K562 (cell line): ENCODE results near the gene DRC3. TPM values are rescaled to one million over a fixed set of nuclear protein-coding genes. Genes with fewer than 3 reads are reported as not detected.

Experiments
- ATAC-seq: fragments of 200-7000 bp; cut with Tn5 transposase; 3 replicates; pipeline ENCODE4 v1.9.1; 2020; ENCODE audit warnings: moderate library complexity
- BruUV-seq: library from RNA; stranded (reverse); fragments of 400-500 nt; replicated peaks from 2 replicates; lab custom pipeline; 2021; lab: Mats Ljungman, UMichigan
- CTCF ChIA-PET: fragments of 300-600 bp; formaldehyde crosslinking; extraction: SDS; loops from one replicate; lab custom pipeline; 2021; ENCODE audit warnings: low intra/inter-chr PET ratio; lab: Yijun Ruan, JAX
- POLR2A ChIA-PET: fragments of 300-600, 350-650 bp; sonication (Branson Sonifier 250); formaldehyde crosslinking; extraction: SDS; loops from one replicate; lab custom pipeline; 2021; ENCODE audit warnings: antibody characterized with exemption, inconsistent platforms; lab: Yijun Ruan, JAX
- DNase-seq, 4 experiments: peaks; one replicate each; pipeline versions ENCODE4 v3.0.0 to v3.0.0-alpha.2; 2011 to 2018; ENCODE audit warnings: low spot score in 3 of 4, mixed read lengths in 3 of 4; ENCODE audit errors: extremely low read depth in 1 of 4
- FAIRE-seq: peaks from 2 replicates; lab custom pipeline; 2011; peaks lifted over from hg19 to GRCh38; lab: Jason Lieb, UNC
- H2AFZ ChIP-seq: 2 replicates; pipeline ENCODE4 v1.6.0; 2011; ENCODE audit warnings: low read depth, low read length, control low read depth, inconsistent platforms
- H3K27ac ChIP-seq: fragments of 200-600 bp; 3 replicates; pipeline ENCODE4 v1.8.0; 2011; ENCODE audit warnings: low read depth, mild to moderate bottlenecking, control low read depth, inconsistent platforms, low read length, moderate library complexity, mixed read lengths; ENCODE audit errors: extremely low read depth
- H3K27me3 ChIP-seq, 2 experiments: fragments of 300-600 bp in 1 of 2; 2 replicates in 1 of 2; 3 replicates in 1 of 2; pipeline versions ENCODE4 v1.6.0 to v1.8.0; 2011; ENCODE audit warnings: inconsistent platforms in 2 of 2, low read length in 2 of 2, mild to moderate bottlenecking in 1 of 2, mixed read lengths in 1 of 2, moderate library complexity in 1 of 2; ENCODE audit not compliant: control insufficient read depth in 2 of 2, insufficient read depth in 2 of 2
- H3K36me3 ChIP-seq: fragments of 300-600 bp; 3 replicates; pipeline ENCODE4 v1.8.0; 2011; ENCODE audit warnings: mild to moderate bottlenecking, low read length, inconsistent platforms; ENCODE audit not compliant: control insufficient read depth, insufficient read depth
- H3K4me1 ChIP-seq, 2 experiments: fragments of 200-600 bp in 1 of 2; replicated peaks in 1 of 2; 2 replicates in 1 of 2; 3 replicates in 1 of 2; pipeline versions ENCODE4 v1.5.1 to v1.8.0; 2011; ENCODE audit warnings: inconsistent platforms in 2 of 2, low read length in 2 of 2, mild to moderate bottlenecking in 1 of 2, mixed read lengths in 1 of 2, moderate library complexity in 1 of 2; ENCODE audit not compliant: control insufficient read depth in 2 of 2, insufficient read depth in 2 of 2
- H3K4me2 ChIP-seq: 2 replicates; pipeline ENCODE4 v1.6.1; 2011; ENCODE audit warnings: low read length, control low read depth, inconsistent platforms, mixed read lengths; ENCODE audit not compliant: insufficient read depth
- H3K4me3 ChIP-seq: fragments of 200-600 bp; sonication (generic), shearing (Covaris generic); 2 replicates; pipeline ENCODE4 v1.5.1; 2016; ENCODE audit warnings: control low read depth, inconsistent platforms
- H3K79me2 ChIP-seq: fragments of 200-600 bp; 3 replicates; pipeline ENCODE4 v1.8.0; 2011; ENCODE audit warnings: low read length, inconsistent platforms; ENCODE audit not compliant: control insufficient read depth, insufficient read depth
- H3K9ac ChIP-seq, 2 experiments: 2 replicates each; pipeline versions ENCODE4 v1.6.0 to v1.6.1; 2011; ENCODE audit warnings: low read depth in 2 of 2, low read length in 2 of 2, control low read depth in 1 of 2, inconsistent platforms in 1 of 2, mild to moderate bottlenecking in 1 of 2, mixed read lengths in 1 of 2; ENCODE audit not compliant: insufficient read depth in 1 of 2
- H3K9me1 ChIP-seq: one replicate; pipeline ENCODE4 v1.6.0; 2011; ENCODE audit warnings: inconsistent platforms, mild to moderate bottlenecking, low read length, moderate library complexity; ENCODE audit not compliant: control insufficient read depth, insufficient read depth
- H3K9me3 ChIP-seq: replicated peaks from 2 replicates; pipeline ENCODE4 v1.5.1; 2011; ENCODE audit warnings: low read depth, low read length, inconsistent platforms; ENCODE audit not compliant: control insufficient read depth, insufficient read depth
- H4K20me1 ChIP-seq: replicated peaks from 2 replicates; pipeline ENCODE4 v1.6.1; 2011; ENCODE audit warnings: low read length, inconsistent platforms, mixed read lengths; ENCODE audit not compliant: control insufficient read depth, insufficient read depth
- DMBX1 ChIP-seq: fragments of 250-450 bp; sonication (Bioruptor Pico); IDR thresholded peaks from 2 replicates; pipeline ENCODE4 v1.8.0; 2022; ENCODE audit warnings: inconsistent platforms, mild to moderate bottlenecking, moderate library complexity, borderline replicate concordance
- ELF4 ChIP-seq: fragments of 450-650 bp; formaldehyde crosslinking; IDR thresholded peaks from 2 replicates; pipeline ENCODE4 v1.4.0; 2022; ENCODE audit warnings: missing genetic modification characterization
- MED1 ChIP-seq: sonication (generic); formaldehyde crosslinking; IDR thresholded peaks from 2 replicates; pipeline ENCODE4 v1.8.1; 2023; ENCODE audit warnings: missing genetic modification reagents, borderline replicate concordance
- NELFE ChIP-seq: IDR thresholded peaks from 2 replicates; pipeline ENCODE4 v1.6.1; 2011; ENCODE audit warnings: mild to moderate bottlenecking; ENCODE audit not compliant: insufficient read depth, insufficient read length
- PHF8 ChIP-seq: fragments of 200-600 bp; sonication (generic); IDR thresholded peaks from 2 replicates; pipeline ENCODE4 v1.6.1; 2012; ENCODE audit warnings: mixed run types, mild to moderate bottlenecking, inconsistent platforms, low read length, moderate library complexity, borderline replicate concordance
- PHTF2 ChIP-seq: fragments of 250-450 bp; sonication (Bioruptor Pico); IDR thresholded peaks from 2 replicates; pipeline ENCODE4 v1.5.0; 2021; ENCODE audit warnings: mild to moderate bottlenecking
- ZNF76 ChIP-seq: fragments of 250-450 bp; sonication (Bioruptor Pico); IDR thresholded peaks from 2 replicates; pipeline ENCODE4 v1.4.0; 2020; ENCODE audit warnings: mild to moderate bottlenecking, moderate library complexity, borderline replicate concordance
- WGBS: fragments of 100-300 bp; shearing (Covaris generic); methylation state at CpG from one replicate; pipeline ENCODE4 v1.1.6; 2016; ENCODE audit warnings: low coverage, mixed read lengths; ENCODE audit not compliant: insufficient coverage; ENCODE audit errors: missing lambda C conversion rate; 5-methylcytosine and 5-hydroxymethylcytosine counted together
- in situ Hi-C: fragments of 300-500 bp; cut with MboI; formaldehyde crosslinking; loops from 4 replicates; pipeline ENCODE4 v1.15.0; 2018; ENCODE audit warnings: inconsistent platforms, mixed read lengths
- intact Hi-C: fragments of 100-400 bp; cut with micrococcal nuclease; formaldehyde crosslinking; loops from 2 replicates; pipeline ENCODE4 v1.14.2; 2022
- polyA plus RNA-seq, 8 experiments: library from polyadenylated mRNA; depleted of rRNA in 4 of 8; stranded (reverse) in 5 of 8; unstranded in 3 of 8; fragments of >200 nt; fragmentation: Nextera tagmentation in 2 of 8; fragmentation: Illumina TruSeq in 1 of 8; extraction: Ambion mirVana in 2 of 8; extraction: Trizol in 1 of 8; gene quantifications; 2 replicates each; pipeline versions ENCODE4 v1.2.1 to v1.2.3, GENCODE V29; 2011 to 2014; ENCODE audit warnings: inconsistent platforms in 1 of 8, missing spikeins in 1 of 8
- total RNA-seq, 7 experiments: library from RNA; depleted of rRNA in 6 of 7; stranded (reverse); fragments of >200 nt in 6 of 7; fragmentation: Illumina TruSeq in 2 of 7; extraction: Trizol in 2 of 7; gene quantifications; 2 replicates each; pipeline versions ENCODE4 v1.2.1 to v1.2.3, GENCODE V29; 2011 to 2021; ENCODE audit warnings: low replicate concordance in 1 of 7
- TF ChIP-seq, protein P1 (sequence below), 3 experiments: IDR thresholded peaks in 2 of 3; conservative IDR thresholded peaks in 1 of 3; 2 replicates each; pipeline ENCODE4 v1.5.1; 2011 to 2012; ENCODE audit warnings: low read length in 3 of 3, mild to moderate bottlenecking in 3 of 3, control low read depth in 2 of 3, improper control_type of control experiment in 1 of 3, inconsistent platforms in 1 of 3, low read depth in 1 of 3, mixed read lengths in 1 of 3, moderate library complexity in 1 of 3; ENCODE audit not compliant: insufficient read depth in 2 of 3
- TF ChIP-seq, protein P2 (sequence below), 2 experiments: fragments of 450-650 bp; IDR thresholded peaks; 2 replicates each; pipeline ENCODE4 v1.6.1; 2018; ENCODE audit warnings: mild to moderate bottlenecking in 2 of 2, low read depth in 1 of 2; ENCODE audit not compliant: partially characterized antibody in 2 of 2

DRC3 gene
- total and polyA plus RNA-seq, 9 of the 15 experiments (the other 6 are each of a cell fraction or from before 2014, with no cell fraction given), result 0.10 to 0.84 (median 0.30) TPM; not detected in 3

DNA sequence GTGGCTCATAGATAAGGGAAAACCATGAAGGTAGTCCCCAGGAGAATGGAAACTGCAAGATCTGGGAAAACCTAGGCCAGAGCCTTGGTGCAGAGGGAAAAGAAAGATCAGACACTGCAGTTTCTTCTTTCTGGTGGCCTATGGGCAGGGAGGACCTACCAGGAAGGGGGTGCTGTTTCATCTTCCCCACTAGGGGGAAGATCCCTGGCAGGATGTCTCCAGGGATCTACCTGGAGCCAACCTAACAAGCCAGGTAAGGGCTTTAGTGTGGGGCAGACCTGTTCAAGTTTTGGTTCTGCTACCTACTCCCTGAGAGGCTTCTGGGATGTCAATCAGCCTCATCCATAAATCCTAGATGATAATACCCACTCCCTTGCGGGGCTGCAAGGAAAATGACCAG, 21.9 kb upstream of the DRC3 start:
- POLR2A ChIA-PET, result no interaction called here
- no peak overlapping the region for H3K27ac ChIP-seq

More for the DNA sequence above, 21.9 kb upstream of the DRC3 start:
- Histone ChIP-seq H3K36me3 (no peaks in the 10 kb centered on the region), H3K4me1 (no peaks in the 10 kb centered on the region; a peak in 1 of 5 replicates), H3K9ac (no peak overlapping the region), H3K4me3 (no peak overlapping the region), H3K79me2 (no peaks in the 10 kb centered on the region), H3K9me1 (no peaks in the 10 kb centered on the region), H3K4me2 (no peak overlapping the region), H3K27me3 (no peaks in the 10 kb centered on the region), H3K9me3 (no peaks in the 10 kb centered on the region), H4K20me1 (no peaks in the 10 kb centered on the region), H2AFZ (no peak overlapping the region)
- DNase-seq, result peak in 1 of 4 experiments; percentile 31
- ATAC-seq, result no peak
- BruUV-seq, result no TSS peak
- in situ Hi-C loops (no loop called here), intact Hi-C loops (no loop called here)
- WGBS, result no CpG with 5 or more reads among the region's 1 CpG
- CTCF ChIA-PET, result interaction anchor here (0.6 kb wide), 1 partner anchor 60 kb away, joined by 3 read pairs; no protein-coding TSS in a partner anchor
- TF ChIP-seq PHTF2 (CRISPR knock-in tag), result no peak
- no peak for TF ChIP-seq ZNF76
- TF ChIP-seq MED1 (CRISPR knock-in tag), result no peak
- TF ChIP-seq, protein P1, sequence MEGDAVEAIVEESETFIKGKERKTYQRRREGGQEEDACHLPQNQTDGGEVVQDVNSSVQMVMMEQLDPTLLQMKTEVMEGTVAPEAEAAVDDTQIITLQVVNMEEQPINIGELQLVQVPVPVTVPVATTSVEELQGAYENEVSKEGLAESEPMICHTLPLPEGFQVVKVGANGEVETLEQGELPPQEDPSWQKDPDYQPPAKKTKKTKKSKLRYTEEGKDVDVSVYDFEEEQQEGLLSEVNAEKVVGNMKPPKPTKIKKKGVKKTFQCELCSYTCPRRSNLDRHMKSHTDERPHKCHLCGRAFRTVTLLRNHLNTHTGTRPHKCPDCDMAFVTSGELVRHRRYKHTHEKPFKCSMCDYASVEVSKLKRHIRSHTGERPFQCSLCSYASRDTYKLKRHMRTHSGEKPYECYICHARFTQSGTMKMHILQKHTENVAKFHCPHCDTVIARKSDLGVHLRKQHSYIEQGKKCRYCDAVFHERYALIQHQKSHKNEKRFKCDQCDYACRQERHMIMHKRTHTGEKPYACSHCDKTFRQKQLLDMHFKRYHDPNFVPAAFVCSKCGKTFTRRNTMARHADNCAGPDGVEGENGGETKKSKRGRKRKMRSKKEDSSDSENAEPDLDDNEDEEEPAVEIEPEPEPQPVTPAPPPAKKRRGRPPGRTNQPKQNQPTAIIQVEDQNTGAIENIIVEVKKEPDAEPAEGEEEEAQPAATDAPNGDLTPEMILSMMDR (IDR thresholded peaks at IDR 0.05 in 2 of 3, conservative IDR thresholded peaks at IDR 0.05 in 1 of 3; ENCODE audit: insufficient read depth in 2 of 3, low read depth in 1 of 3, low read length in 3 of 3), result peak in 1 of 3 experiments; percentile 18; a peak in 2 of 6 replicates
- no peak for TF ChIP-seq ELF4 (CRISPR knock-in tag)
- TF ChIP-seq, protein P2, sequence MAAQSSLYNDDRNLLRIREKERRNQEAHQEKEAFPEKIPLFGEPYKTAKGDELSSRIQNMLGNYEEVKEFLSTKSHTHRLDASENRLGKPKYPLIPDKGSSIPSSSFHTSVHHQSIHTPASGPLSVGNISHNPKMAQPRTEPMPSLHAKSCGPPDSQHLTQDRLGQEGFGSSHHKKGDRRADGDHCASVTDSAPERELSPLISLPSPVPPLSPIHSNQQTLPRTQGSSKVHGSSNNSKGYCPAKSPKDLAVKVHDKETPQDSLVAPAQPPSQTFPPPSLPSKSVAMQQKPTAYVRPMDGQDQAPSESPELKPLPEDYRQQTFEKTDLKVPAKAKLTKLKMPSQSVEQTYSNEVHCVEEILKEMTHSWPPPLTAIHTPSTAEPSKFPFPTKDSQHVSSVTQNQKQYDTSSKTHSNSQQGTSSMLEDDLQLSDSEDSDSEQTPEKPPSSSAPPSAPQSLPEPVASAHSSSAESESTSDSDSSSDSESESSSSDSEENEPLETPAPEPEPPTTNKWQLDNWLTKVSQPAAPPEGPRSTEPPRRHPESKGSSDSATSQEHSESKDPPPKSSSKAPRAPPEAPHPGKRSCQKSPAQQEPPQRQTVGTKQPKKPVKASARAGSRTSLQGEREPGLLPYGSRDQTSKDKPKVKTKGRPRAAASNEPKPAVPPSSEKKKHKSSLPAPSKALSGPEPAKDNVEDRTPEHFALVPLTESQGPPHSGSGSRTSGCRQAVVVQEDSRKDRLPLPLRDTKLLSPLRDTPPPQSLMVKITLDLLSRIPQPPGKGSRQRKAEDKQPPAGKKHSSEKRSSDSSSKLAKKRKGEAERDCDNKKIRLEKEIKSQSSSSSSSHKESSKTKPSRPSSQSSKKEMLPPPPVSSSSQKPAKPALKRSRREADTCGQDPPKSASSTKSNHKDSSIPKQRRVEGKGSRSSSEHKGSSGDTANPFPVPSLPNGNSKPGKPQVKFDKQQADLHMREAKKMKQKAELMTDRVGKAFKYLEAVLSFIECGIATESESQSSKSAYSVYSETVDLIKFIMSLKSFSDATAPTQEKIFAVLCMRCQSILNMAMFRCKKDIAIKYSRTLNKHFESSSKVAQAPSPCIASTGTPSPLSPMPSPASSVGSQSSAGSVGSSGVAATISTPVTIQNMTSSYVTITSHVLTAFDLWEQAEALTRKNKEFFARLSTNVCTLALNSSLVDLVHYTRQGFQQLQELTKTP (IDR thresholded peaks at IDR 0.05; ENCODE audit: low read depth in 1 of 2, partially characterized antibody in 2 of 2), result no peak
- no peak for TF ChIP-seq NELFE
- TF ChIP-seq DMBX1 (CRISPR knock-in tag), result no peak
- no peak for TF ChIP-seq PHF8
- FAIRE-seq, result no peak
